Umbilical cord (tissue), 2 donors: ENCODE results near the gene ZIC5. TPM values are rescaled to one million over a fixed set of nuclear protein-coding genes. Genes with fewer than 3 reads are reported as not detected.

Experiments
- DNase-seq: peaks from one replicate; pipeline ENCODE4 v3.0.0-alpha.2; 2015; ENCODE audit warnings: low spot score
- total RNA-seq: library from RNA; depleted of rRNA; stranded (reverse); fragments of >200 nt; gene quantifications from one replicate; pipeline ENCODE4 v1.2.3, GENCODE V29; 2014; ENCODE audit warnings: low replicate concordance; ENCODE audit not compliant: insufficient read depth

ZIC5 gene
- total RNA-seq, 1 donor from 2014 or later: 2.4 TPM

- no peak for DNase-seq
Measured at GRCh38 chr13:99935772-99936171, 35.8 kb downstream of the ZIC5 start.

GRCh38 chr13:99932912-99933311, 38.7 kb downstream of the ZIC5 start:
- DNase-seq: no peak

- DNase-seq: no peak
Measured at GRCh38 chr13:99930925-99931324, 40.6 kb downstream of the ZIC5 start.

GRCh38 chr13:99929866-99930265, 41.7 kb downstream of the ZIC5 start:
- DNase-seq: no peak

GRCh38 chr13:99926014-99926731, 45.4 kb downstream of the ZIC5 start:
- DNase-seq: no peak

- DNase-seq: no peak
Measured at GRCh38 chr13:99923877-99924582, 47.5 kb downstream of the ZIC5 start.

- no peak for DNase-seq
Measured at GRCh38 chr13:99922631-99923404, 48.7 kb downstream of the ZIC5 start.

GRCh38 chr13:99919132-99919531, 52.4 kb downstream of the ZIC5 start:
- DNase-seq: no peak

DNA sequence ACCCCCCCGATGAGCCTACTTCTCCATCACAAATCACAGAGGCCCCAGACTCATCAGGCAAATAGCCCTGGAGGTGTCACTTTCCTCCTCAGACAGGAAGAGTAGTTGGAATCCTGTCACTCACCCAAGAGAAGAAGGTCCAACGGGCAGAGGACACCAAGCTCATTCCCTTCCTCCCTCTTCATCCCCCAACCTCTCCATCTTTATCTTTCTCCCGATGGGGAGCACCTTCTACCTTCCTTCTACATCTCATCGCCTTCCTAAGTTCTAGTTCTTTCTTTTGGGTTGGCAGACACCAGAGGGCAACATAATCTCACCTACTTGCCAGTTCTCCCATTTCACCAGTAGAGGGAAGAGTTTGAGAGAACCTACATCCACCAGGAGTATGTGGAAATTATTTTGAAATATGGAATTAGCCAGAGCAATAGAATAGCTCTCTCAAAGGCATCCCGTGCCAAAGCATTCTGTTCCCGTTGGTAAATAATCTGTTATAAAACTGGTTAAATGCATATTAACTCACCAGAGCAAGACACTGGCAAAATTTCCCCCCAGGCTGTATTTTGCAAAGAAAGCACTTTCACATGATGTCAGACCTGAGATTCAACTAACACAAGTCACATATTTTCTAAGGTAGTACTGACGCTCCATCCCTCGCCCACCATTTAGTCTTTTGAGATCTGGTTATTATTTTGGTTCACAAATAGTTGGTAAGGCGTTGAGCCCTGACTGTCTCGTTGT, 55.0 kb downstream of the ZIC5 start:
- DNase-seq: peak; percentile 59

DNA sequence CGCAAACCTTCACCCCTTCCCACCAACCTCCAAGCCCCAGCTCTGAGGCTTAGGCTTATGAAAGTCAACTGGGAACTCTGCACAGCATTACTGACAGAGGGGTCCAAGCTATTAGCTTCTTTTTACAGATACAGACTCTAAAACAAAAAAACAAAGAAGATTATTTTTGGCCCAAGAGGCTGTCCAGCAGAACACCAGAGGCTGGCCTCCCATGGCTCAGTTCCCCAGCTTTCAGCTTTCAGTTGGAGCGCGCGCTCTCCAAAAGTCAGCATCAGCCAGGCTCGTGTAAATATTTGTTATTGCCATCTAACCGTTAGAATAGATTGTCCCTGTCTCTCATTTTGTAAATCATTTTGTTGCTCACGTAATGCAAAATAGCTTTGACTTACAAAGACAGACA, 58.4 kb downstream of the ZIC5 start:
- no peak for DNase-seq

Other genes with a start within 250 kb of the ZIC5 start
- not detected for gene ZIC2, start 10.0 kb upstream of the ZIC5 start, total RNA-seq
- 70.3 TPM for gene PCCA, start 117.3 kb upstream of the ZIC5 start, total RNA-seq